CD4-positive, alpha-beta T cell (primary cell): ENCODE results near the gene CLIP2. TPM values are rescaled to one million over a fixed set of nuclear protein-coding genes. Genes with fewer than 3 reads are reported as not detected.
A peak's percentile ranks its signal among the peaks of the same experiment; 100 is the strongest.

ENCODE experiments used
- ATAC-seq: fragments of 200-7000 bp; cut with Tn5 transposase; one replicate; pipeline ENCODE4 v1.10.0; 2022; ENCODE audit warnings: mild to moderate bottlenecking; ENCODE audit not compliant: poor library complexity
- CTCF ChIA-PET: fragments of 350-600 bp; sonication (Branson Sonifier 250); formaldehyde crosslinking; loops from one replicate; lab custom pipeline; 2021; ENCODE audit warnings: antibody characterized with exemption, inconsistent platforms; lab: Charles Lee
- POLR2A ChIA-PET: fragments of 350-600 bp; sonication (Branson Sonifier 250); formaldehyde crosslinking; loops from one replicate; lab custom pipeline; 2021; ENCODE audit warnings: antibody characterized with exemption, inconsistent platforms; lab: Charles Lee
- DNase-seq, 14 experiments: peaks; one replicate each; pipeline ENCODE4 v3.0.0-alpha.2; 2013 to 2020; ENCODE audit warnings: mixed read lengths in 2 of 14
- H3K27ac ChIP-seq, 2 donors: one replicate each; pipeline versions ENCODE4 v1.5.1 to v1.7.0; 2013; ENCODE audit warnings: low read length in 2 of 2, low read depth in 1 of 2, mild to moderate bottlenecking in 1 of 2
- H3K27me3 ChIP-seq, 2 experiments: 1 replicate in 1 of 2; 2 replicates in 1 of 2; pipeline versions ENCODE4 v1.6.1 to v1.7.0; 2013; ENCODE audit warnings: low read length in 2 of 2, control low read depth in 1 of 2, mild to moderate bottlenecking in 1 of 2, moderate library complexity in 1 of 2; ENCODE audit not compliant: insufficient read depth in 2 of 2, control insufficient read depth in 1 of 2
- H3K36me3 ChIP-seq: one replicate; pipeline ENCODE4 v1.6.1; 2013; ENCODE audit warnings: low read length, control low read depth; ENCODE audit not compliant: insufficient read depth
- H3K4me1 ChIP-seq: one replicate; pipeline ENCODE4 v1.6.1; 2013; ENCODE audit warnings: low read length, control low read depth; ENCODE audit not compliant: insufficient read depth
- H3K4me3 ChIP-seq: one replicate; pipeline ENCODE4 v1.5.1; 2013; ENCODE audit warnings: mild to moderate bottlenecking, low read length, moderate library complexity
- H3K9me3 ChIP-seq, 2 experiments: 1 replicate in 1 of 2; 2 replicates in 1 of 2; pipeline versions ENCODE4 v1.6.1 to v1.7.0; 2013; ENCODE audit warnings: low read length in 2 of 2, mild to moderate bottlenecking in 2 of 2, control low read depth in 1 of 2, moderate library complexity in 1 of 2; ENCODE audit not compliant: control insufficient read depth in 1 of 2, insufficient read depth in 1 of 2
- H3K27ac Mint-ChIP-seq: one replicate; pipeline ENCODE4 v1.8.0; 2020; ENCODE audit warnings: mixed read lengths
- H3K27me3 Mint-ChIP-seq: one replicate; pipeline ENCODE4 v1.8.0; 2021; ENCODE audit warnings: mixed read lengths
- H3K36me3 Mint-ChIP-seq: one replicate; pipeline ENCODE4 v1.8.0; 2021; ENCODE audit warnings: low read depth, mixed read lengths
- H3K4me1 Mint-ChIP-seq: one replicate; pipeline ENCODE4 v1.8.0; 2021; ENCODE audit warnings: low read depth, mixed read lengths
- H3K4me3 Mint-ChIP-seq: one replicate; pipeline ENCODE4 v1.8.0; 2020; ENCODE audit warnings: mild to moderate bottlenecking, mixed read lengths
- H3K9me3 Mint-ChIP-seq: one replicate; pipeline ENCODE4 v1.8.0; 2020; ENCODE audit warnings: mixed read lengths
- intact Hi-C, 2 experiments: fragments of 100-400 bp; cut with DNase I in 1 of 2; cut with micrococcal nuclease in 1 of 2; formaldehyde crosslinking; loops; one replicate each; pipeline versions ENCODE4 v1.15.1 to v1.9.0; 2023 to 2025; cut with DNase I, micrococcal nuclease
- total RNA-seq, 174 experiments: library from RNA in 2 of 174; stranded (reverse) in 2 of 174; gene quantifications; one replicate each; pipeline ENCODE4 v1.2.3 and lab custom pipeline; 2021 to 2026
- TF ChIP-seq, protein P1 (sequence below): fragments of 200-600 bp; IDR thresholded peaks from one replicate; pipeline ENCODE4 v1.8.0; 2022; ENCODE audit warnings: antibody characterized with exemption, mild to moderate bottlenecking

CLIP2 gene
- total RNA-seq, 2 experiments from 2014 or later = 2.4 to 2.7 TPM

DNA sequence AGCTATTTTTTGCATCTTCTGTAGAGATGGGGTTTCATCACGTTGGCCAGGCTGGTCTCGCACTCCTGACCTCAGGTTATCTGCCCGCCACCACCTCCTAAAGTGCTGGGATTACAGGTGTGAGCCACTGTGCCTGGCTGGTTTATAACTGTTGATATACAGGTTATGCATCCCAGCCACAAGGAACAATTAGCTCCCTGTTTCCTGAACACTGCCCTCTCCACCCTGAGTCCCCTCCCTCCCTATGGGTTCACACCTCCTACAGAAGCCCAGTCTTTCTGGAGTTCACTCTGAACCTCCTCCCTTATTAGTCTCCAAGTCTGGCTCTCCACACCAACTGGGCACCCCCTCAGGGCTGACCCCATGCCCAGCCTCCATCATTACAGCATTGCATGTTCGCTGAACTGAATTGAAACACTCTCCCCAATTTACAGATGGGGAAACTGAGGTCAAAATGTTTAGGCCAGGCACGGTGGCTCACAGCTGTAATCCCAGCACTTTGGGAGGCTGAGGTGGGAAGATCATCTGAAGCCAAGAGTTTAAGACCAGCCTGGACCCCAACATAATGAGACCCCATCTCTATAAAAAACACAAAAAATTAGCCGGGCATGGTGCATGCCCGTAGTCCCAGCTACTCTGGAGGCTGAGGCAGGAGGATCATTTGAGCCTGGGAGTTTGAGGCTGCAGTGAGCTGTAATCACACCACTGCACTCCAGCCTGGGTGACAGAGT, 1.7 kb upstream of the CLIP2 start:
- DNase-seq = no peak
- H3K27me3 ChIP-seq = peaks cover 0 to 4% of the 10 kb centered on the region in 2 experiments
- H3K9me3 Mint-ChIP-seq = no peaks in the 10 kb centered on the region
- peaks cover 26% of the 10 kb centered on the region for H3K4me1 ChIP-seq
- H3K4me1 Mint-ChIP-seq = peaks cover 25% of the 10 kb centered on the region
- intact Hi-C loops = loop anchor here in 1 of 2 experiments (1.0 to 2.0 kb wide), 2 partner anchors 17 to 113 kb away; partner anchors contain the start of gene EIF4H
- POLR2A ChIA-PET = no interaction called here
- H3K4me3 ChIP-seq = no peak overlapping the region
- H3K4me3 Mint-ChIP-seq = peak overlapping the region; percentile 86
- no peaks in the 10 kb centered on the region for H3K36me3 ChIP-seq
- H3K27me3 Mint-ChIP-seq = peaks cover 4% of the 10 kb centered on the region
- no peak overlapping the region for H3K27ac ChIP-seq
- peaks cover 0 to 4% of the 10 kb centered on the region in 2 experiments for H3K9me3 ChIP-seq
- H3K36me3 Mint-ChIP-seq = no peaks in the 10 kb centered on the region
- TF ChIP-seq, protein P1, sequence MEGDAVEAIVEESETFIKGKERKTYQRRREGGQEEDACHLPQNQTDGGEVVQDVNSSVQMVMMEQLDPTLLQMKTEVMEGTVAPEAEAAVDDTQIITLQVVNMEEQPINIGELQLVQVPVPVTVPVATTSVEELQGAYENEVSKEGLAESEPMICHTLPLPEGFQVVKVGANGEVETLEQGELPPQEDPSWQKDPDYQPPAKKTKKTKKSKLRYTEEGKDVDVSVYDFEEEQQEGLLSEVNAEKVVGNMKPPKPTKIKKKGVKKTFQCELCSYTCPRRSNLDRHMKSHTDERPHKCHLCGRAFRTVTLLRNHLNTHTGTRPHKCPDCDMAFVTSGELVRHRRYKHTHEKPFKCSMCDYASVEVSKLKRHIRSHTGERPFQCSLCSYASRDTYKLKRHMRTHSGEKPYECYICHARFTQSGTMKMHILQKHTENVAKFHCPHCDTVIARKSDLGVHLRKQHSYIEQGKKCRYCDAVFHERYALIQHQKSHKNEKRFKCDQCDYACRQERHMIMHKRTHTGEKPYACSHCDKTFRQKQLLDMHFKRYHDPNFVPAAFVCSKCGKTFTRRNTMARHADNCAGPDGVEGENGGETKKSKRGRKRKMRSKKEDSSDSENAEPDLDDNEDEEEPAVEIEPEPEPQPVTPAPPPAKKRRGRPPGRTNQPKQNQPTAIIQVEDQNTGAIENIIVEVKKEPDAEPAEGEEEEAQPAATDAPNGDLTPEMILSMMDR = no peak
- ATAC-seq = no peak
- H3K27ac Mint-ChIP-seq = no peak overlapping the region
- CTCF ChIA-PET = interaction anchor here (0.6 kb wide), 1 partner anchor 220 kb away, joined by 4 read pairs; no protein-coding TSS in a partner anchor

DNA sequence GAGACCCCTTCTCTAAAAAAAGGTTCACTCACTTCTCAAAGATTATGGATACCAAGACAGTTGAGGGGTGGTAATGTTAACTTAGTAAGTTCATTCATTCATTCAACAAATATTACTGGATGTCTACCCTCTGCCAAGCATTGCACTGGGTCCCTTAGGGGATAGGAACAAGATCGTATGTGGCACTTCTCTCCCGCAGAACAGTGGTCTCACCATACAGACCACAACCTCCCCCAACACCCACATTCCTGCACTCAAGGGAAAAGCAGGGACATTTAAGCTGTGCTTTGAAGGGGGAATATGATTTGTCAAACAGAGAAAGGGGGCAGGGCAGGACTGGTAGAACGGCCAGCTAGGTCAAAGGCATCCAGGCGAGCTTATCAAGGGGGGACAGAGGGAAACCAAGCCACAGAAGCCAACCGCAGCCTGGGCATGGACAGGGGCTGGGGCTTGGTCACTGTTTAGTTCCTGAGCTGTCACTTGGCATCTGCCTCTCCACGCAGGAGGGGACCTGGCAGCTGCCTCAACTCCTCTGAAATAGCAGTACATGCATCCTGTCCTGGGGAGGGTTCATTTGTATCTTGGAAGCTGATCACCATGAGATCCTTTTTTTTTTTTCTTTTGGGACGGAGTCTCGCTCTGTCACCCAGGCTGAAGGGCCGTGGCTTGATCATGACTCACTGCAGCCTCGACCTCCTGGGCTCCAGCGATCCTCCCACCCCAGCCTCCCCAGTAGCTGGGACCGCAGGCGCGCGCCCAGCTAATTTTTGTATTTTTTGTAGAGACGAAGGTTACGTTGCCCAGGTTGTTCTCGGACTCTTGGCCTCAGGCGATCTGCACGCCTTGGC, 949 bp upstream of the CLIP2 start:
- no peak overlapping the region for H3K27ac ChIP-seq
- Mint-ChIP-seq H3K27ac (no peak overlapping the region), H3K36me3 (no peaks in the 10 kb centered on the region), H3K9me3 (no peaks in the 10 kb centered on the region), H3K4me3 (peak overlapping the region; percentile 86), H3K27me3 (peaks cover 4% of the 10 kb centered on the region), H3K4me1 (peaks cover 25% of the 10 kb centered on the region)
- POLR2A ChIA-PET = interaction anchor here (1.3 to 2.3 kb wide), 2 partner anchors 19 to 110 kb away, joined by 4 to 19 read pairs; no protein-coding TSS in a partner anchor
- CTCF ChIA-PET = interaction anchor here (0.7 to 1.0 kb wide), 2 partner anchors 18 to 19 kb away, joined by 3 read pairs; no protein-coding TSS in a partner anchor
- ATAC-seq (no peak), DNase-seq (no peak)
- no peaks in the 10 kb centered on the region for H3K27me3 ChIP-seq
- H3K4me1 ChIP-seq = peaks cover 26% of the 10 kb centered on the region
- peak overlapping the region; percentile 58 for H3K4me3 ChIP-seq
- H3K36me3 ChIP-seq = no peaks in the 10 kb centered on the region
- TF ChIP-seq, protein P1 = no peak
- H3K9me3 ChIP-seq = no peaks in the 10 kb centered on the region
- intact Hi-C loops = loop anchor here in 1 of 2 experiments (1.0 to 2.0 kb wide), 2 partner anchors 18 to 113 kb away; partner anchors contain the start of gene EIF4H
